Head of caudate nucleus (tissue), 42 donors: ENCODE measurements around the gene MGLL.

Experiments
- DNase-seq, 42 donors: peaks; one replicate each; pipeline versions ENCODE4 v3.0.0 to v3.0.0-alpha.2; 2020 to 2021; ENCODE audit warnings: mixed read lengths in 7 of 42
- intact Hi-C: fragments of 100-400 bp; cut with DNase I; formaldehyde crosslinking; loops from one replicate; pipeline ENCODE4 v1.15.0; 2022

Gene MGLL

GRCh38 chr3:127639173-127640041 lies 182.9 kb downstream of the MGLL start:
- DNase-seq: no peak
- intact Hi-C loops: no loop called here
